ENCODE measurements around the gene PCDH18.
"Not testable (repeated sequence)": the region's sequence is repeated elsewhere in the genome, so short reads cannot be mapped to it uniquely, and the experiment has no call there.

GRCh38 chr4:137496267-137496666 lies 36.0 kb downstream of the PCDH18 start:
- TF ChIP-seq CTCF, POLR2AphosphoS5 (IDR thresholded peaks at IDR 0.05): not testable (repeated sequence)

All from sigmoid colon (tissue), 4 donors.